CD4-positive, CD25-positive, alpha-beta regulatory T cell (primary cell): ENCODE data around the gene CD300LF. TPM values are rescaled to one million over a fixed set of nuclear protein-coding genes. Genes with fewer than 3 reads are reported as not detected.

Experiments used
- ATAC-seq, 2 donors: fragments of 150-1000 bp; cut with Tn5 transposase; one replicate each; pipeline ENCODE4 v1.10.0; 2021; ENCODE audit warnings: low read depth in 2 of 2, moderate number of reproducible peaks in 2 of 2, moderate library complexity in 1 of 2
- DNase-seq, 3 donors: peaks; one replicate each; pipeline versions ENCODE4 v3.0.0 to v3.0.0-alpha.2; 2012 to 2022; ENCODE audit warnings: mixed read lengths in 1 of 3
- H3K27ac ChIP-seq: one replicate; pipeline ENCODE4 v1.7.0; 2013; ENCODE audit warnings: mild to moderate bottlenecking, low read length; ENCODE audit not compliant: insufficient read depth, poor library complexity, severe bottlenecking
- H3K27me3 ChIP-seq: one replicate; pipeline ENCODE4 v1.7.0; 2013; ENCODE audit warnings: low read length; ENCODE audit not compliant: control insufficient read depth, insufficient read depth
- H3K36me3 ChIP-seq: one replicate; pipeline ENCODE4 v1.7.0; 2013; ENCODE audit warnings: mild to moderate bottlenecking, low read length, moderate library complexity; ENCODE audit not compliant: control insufficient read depth, insufficient read depth
- H3K4me1 ChIP-seq: 2 replicates; pipeline ENCODE4 v1.7.0; 2013; ENCODE audit warnings: mild to moderate bottlenecking, low read length; ENCODE audit not compliant: insufficient read depth, control insufficient read depth, poor library complexity, severe bottlenecking
- H3K4me3 ChIP-seq: one replicate; pipeline ENCODE4 v1.7.0; 2013; ENCODE audit warnings: low read depth, mild to moderate bottlenecking, low read length, moderate library complexity
- H3K9me3 ChIP-seq, 2 experiments: 1 replicate in 1 of 2; 2 replicates in 1 of 2; pipeline ENCODE4 v1.7.0; 2013; ENCODE audit warnings: low read length in 2 of 2, mild to moderate bottlenecking in 1 of 2, moderate library complexity in 1 of 2; ENCODE audit not compliant: control insufficient read depth in 2 of 2
- H3K27ac Mint-ChIP-seq, 3 donors: one replicate each; pipeline ENCODE4 v1.8.0; 2020 to 2022; ENCODE audit warnings: mild to moderate bottlenecking in 3 of 3, mixed read lengths in 3 of 3, moderate library complexity in 2 of 3
- H3K27me3 Mint-ChIP-seq: one replicate; pipeline ENCODE4 v1.8.0; 2022; ENCODE audit warnings: mild to moderate bottlenecking, mixed read lengths
- H3K36me3 Mint-ChIP-seq: one replicate; pipeline ENCODE4 v1.8.0; 2020; ENCODE audit warnings: mixed read lengths
- H3K4me1 Mint-ChIP-seq, 4 donors: one replicate each; pipeline ENCODE4 v1.8.0; 2020 to 2022; ENCODE audit warnings: mixed read lengths in 4 of 4, mild to moderate bottlenecking in 1 of 4
- H3K4me3 Mint-ChIP-seq, 4 donors: one replicate each; pipeline ENCODE4 v1.8.0; 2020 to 2022; ENCODE audit warnings: mild to moderate bottlenecking in 4 of 4, mixed read lengths in 4 of 4, moderate library complexity in 3 of 4
- H3K9me3 Mint-ChIP-seq, 7 donors: one replicate each; pipeline ENCODE4 v1.8.0; 2020 to 2022; ENCODE audit warnings: mixed read lengths in 7 of 7, mild to moderate bottlenecking in 3 of 7, moderate library complexity in 2 of 7
- polyA plus RNA-seq, 4 donors: library from polyadenylated mRNA; unstranded; fragments of 300-500 nt; fragmentation: Illumina TruSeq; gene quantifications; one replicate each; pipeline ENCODE4 v1.2.3, GENCODE V29; 2021
- total RNA-seq: library from RNA; stranded (reverse); gene quantifications from one replicate; pipeline ENCODE4 v1.2.3, GENCODE V29; 2022

The CD300LF gene
- total and polyA plus RNA-seq, 5 donors from 2014 or later: 0.19 to 0.52 (median 0.21) TPM; not detected in 2

GRCh38 chr17:74728033-74728701 lies 15.4 kb upstream of the CD300LF start:
- DNase-seq (no peak), ATAC-seq (no peak)
- H3K4me1 Mint-ChIP-seq: peaks cover 0 to 5% (median 0%) of the 10 kb centered on the region in 4 donors
- Histone ChIP-seq H3K27me3 (no peaks in the 10 kb centered on the region), H3K36me3 (no peaks in the 10 kb centered on the region), H3K9me3 (no peaks in the 10 kb centered on the region), H3K27ac (no peak overlapping the region), H3K4me3 (no peak overlapping the region), H3K4me1 (peaks cover 14% of the 10 kb centered on the region)
- no peak overlapping the region for H3K27ac Mint-ChIP-seq
- H3K9me3 Mint-ChIP-seq: no peaks in the 10 kb centered on the region
- H3K36me3 Mint-ChIP-seq: no peaks in the 10 kb centered on the region
- no peaks in the 10 kb centered on the region for H3K27me3 Mint-ChIP-seq
- no peak overlapping the region for H3K4me3 Mint-ChIP-seq

DNA sequence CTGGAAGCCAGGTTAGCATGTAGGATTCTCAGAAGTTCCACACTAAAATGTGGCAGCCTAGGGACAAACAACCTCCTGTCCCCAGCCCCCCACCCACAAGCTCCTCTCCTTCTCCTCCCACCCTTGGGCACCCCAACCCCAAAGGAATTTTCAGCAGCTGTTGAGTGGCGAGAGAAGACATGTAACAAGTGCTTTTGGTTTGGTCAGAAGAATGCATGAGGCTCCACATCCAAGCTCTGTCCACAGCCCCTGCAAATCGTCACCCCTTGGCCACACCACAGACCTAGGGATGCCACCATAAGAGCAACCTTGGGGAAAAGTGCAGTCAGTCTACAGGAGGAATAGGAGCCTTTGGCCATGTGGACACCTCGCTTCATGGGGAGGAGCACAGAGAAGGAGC lies 12.4 kb upstream of the CD300LF start:
- Mint-ChIP-seq H3K4me1 (no peaks in the 10 kb centered on the region), H3K27me3 (peaks cover 10% of the 10 kb centered on the region), H3K4me3 (no peak overlapping the region), H3K36me3 (no peaks in the 10 kb centered on the region), H3K27ac (no peak overlapping the region), H3K9me3 (no peaks in the 10 kb centered on the region)
- H3K36me3 ChIP-seq: no peaks in the 10 kb centered on the region
- no peaks in the 10 kb centered on the region for H3K9me3 ChIP-seq
- no peak overlapping the region for H3K27ac ChIP-seq
- no peaks in the 10 kb centered on the region for H3K27me3 ChIP-seq
- ATAC-seq (no peak), DNase-seq (no peak)
- no peak overlapping the region for H3K4me3 ChIP-seq
- H3K4me1 ChIP-seq: peaks cover 2% of the 10 kb centered on the region

DNA sequence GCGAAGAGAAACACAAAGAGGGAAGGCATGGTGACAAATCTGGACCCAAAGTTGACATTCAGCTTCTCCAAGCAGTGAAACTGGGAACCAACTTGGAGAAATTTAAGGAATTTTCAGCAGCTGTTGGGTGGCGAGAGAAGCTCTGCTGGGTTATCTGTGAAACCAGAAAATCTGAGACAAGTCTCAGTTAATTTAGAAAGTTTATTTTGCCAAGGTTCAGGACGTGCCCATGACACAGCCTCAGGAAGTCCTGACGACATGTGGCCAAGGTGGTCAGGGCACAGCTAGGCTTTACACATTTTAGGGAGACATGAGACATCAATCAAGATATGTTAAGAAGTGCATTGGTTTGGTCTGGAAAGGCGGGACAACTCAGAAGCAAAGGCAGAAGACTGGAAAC lies 11.2 kb upstream of the CD300LF start:
- no peaks in the 10 kb centered on the region for H3K4me1 Mint-ChIP-seq
- no peak for ATAC-seq
- Histone ChIP-seq H3K36me3 (no peaks in the 10 kb centered on the region), H3K27ac (no peak overlapping the region), H3K4me1 (no peaks in the 10 kb centered on the region), H3K4me3 (no peak overlapping the region), H3K27me3 (no peaks in the 10 kb centered on the region), H3K9me3 (no peaks in the 10 kb centered on the region)
- no peaks in the 10 kb centered on the region for H3K36me3 Mint-ChIP-seq
- no peaks in the 10 kb centered on the region for H3K9me3 Mint-ChIP-seq
- no peak overlapping the region for H3K4me3 Mint-ChIP-seq
- peaks cover 14% of the 10 kb centered on the region for H3K27me3 Mint-ChIP-seq
- no peak for DNase-seq
- no peak overlapping the region for H3K27ac Mint-ChIP-seq

DNA sequence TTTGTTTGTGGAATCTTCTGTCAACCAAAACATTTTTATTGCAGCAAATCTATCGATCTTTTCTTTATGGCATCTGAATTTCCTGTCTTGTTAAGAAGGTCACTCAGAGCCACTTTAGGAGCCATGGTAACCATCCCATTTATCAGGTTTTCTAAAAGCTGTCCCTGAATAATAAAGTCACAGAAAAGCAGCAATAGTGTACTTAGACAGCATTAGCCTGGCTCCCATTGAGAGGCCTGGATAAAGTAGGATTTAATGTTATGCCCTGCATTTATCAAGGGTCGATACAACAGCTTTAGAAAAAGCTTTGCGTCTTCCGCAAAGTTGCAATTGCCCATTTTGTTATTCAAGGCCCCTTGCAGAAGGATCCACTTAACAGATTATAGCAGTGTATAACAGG lies 10.1 kb upstream of the CD300LF start:
- H3K27me3 Mint-ChIP-seq: peaks cover 14% of the 10 kb centered on the region
- no peak for DNase-seq
- ATAC-seq: no peak
- no peak overlapping the region for H3K4me3 ChIP-seq
- H3K4me1 ChIP-seq: no peaks in the 10 kb centered on the region
- no peaks in the 10 kb centered on the region for H3K36me3 Mint-ChIP-seq
- no peak overlapping the region for H3K27ac ChIP-seq
- H3K9me3 ChIP-seq: no peaks in the 10 kb centered on the region
- no peak overlapping the region for H3K27ac Mint-ChIP-seq
- no peaks in the 10 kb centered on the region for H3K27me3 ChIP-seq
- no peaks in the 10 kb centered on the region for H3K4me1 Mint-ChIP-seq
- no peaks in the 10 kb centered on the region for H3K9me3 Mint-ChIP-seq
- no peak overlapping the region for H3K4me3 Mint-ChIP-seq
- H3K36me3 ChIP-seq: no peaks in the 10 kb centered on the region

DNA sequence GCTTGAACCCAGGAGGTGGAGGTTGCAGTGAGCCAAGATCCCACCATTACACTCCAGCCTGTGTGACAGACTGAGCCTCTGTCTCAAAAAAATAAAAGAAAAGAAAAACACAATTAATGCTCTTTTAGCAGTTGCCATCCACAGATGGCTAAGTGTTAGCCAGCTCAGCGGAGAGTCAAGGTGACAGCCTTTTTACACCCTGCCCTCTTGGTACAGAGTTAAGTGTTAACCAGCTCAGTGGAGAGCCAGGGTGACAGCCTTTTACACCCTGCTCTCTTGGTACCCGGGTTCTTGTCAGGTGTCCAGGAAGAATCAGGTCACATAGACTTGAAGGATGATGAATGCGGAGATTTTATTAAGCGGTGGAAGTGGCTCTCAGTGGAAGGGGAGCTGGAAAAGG lies 7.8 kb upstream of the CD300LF start:
- no peak overlapping the region for H3K4me3 Mint-ChIP-seq
- no peak for DNase-seq
- no peak overlapping the region for H3K27ac ChIP-seq
- H3K4me1 ChIP-seq: no peaks in the 10 kb centered on the region
- no peaks in the 10 kb centered on the region for H3K9me3 ChIP-seq
- H3K27ac Mint-ChIP-seq: no peak overlapping the region
- H3K4me1 Mint-ChIP-seq: peaks cover 0 to 2% (median 0%) of the 10 kb centered on the region in 4 donors
- peaks cover 14% of the 10 kb centered on the region for H3K27me3 Mint-ChIP-seq
- H3K27me3 ChIP-seq: no peaks in the 10 kb centered on the region
- H3K9me3 Mint-ChIP-seq: no peaks in the 10 kb centered on the region
- no peaks in the 10 kb centered on the region for H3K36me3 Mint-ChIP-seq
- no peak overlapping the region for H3K4me3 ChIP-seq
- ATAC-seq: no peak
- H3K36me3 ChIP-seq: no peaks in the 10 kb centered on the region

DNA sequence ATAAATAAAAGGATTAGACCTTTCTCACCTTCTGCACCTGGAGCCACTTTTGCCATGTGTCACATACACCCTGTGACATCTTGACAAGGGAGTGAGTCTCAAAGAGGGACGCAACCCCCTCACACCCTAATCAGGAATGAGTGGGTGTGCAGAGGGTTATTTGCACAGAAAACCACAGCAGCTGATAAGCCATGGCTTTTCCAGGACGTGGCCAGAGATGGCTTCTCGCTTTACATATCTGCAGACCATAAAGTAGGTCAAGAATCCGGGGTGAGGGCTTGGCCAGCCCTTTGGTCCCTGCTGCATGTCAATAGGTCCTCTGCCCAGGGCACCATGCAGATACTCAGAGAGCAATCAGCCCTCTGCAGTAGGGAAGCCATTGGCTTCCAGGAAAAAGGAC lies 2.4 kb upstream of the CD300LF start:
- ATAC-seq (no peak), DNase-seq (no peak)
- Histone ChIP-seq H3K27me3 (peaks cover 2% of the 10 kb centered on the region), H3K36me3 (no peaks in the 10 kb centered on the region), H3K9me3 (no peaks in the 10 kb centered on the region), H3K4me3 (no peak overlapping the region), H3K4me1 (no peaks in the 10 kb centered on the region), H3K27ac (no peak overlapping the region)
- H3K27me3 Mint-ChIP-seq: peaks cover 18% of the 10 kb centered on the region
- no peaks in the 10 kb centered on the region for H3K36me3 Mint-ChIP-seq
- H3K9me3 Mint-ChIP-seq: peaks cover 0 to 2% (median 0%) of the 10 kb centered on the region in 7 donors
- no peak overlapping the region for H3K4me3 Mint-ChIP-seq
- H3K27ac Mint-ChIP-seq: no peak overlapping the region
- H3K4me1 Mint-ChIP-seq: peaks cover 0 to 7% (median 3%) of the 10 kb centered on the region in 4 donors

- Mint-ChIP-seq H3K4me1 (peaks cover 0 to 7% (median 3%) of the 10 kb centered on the region in 4 donors), H3K36me3 (no peaks in the 10 kb centered on the region), H3K4me3 (no peak overlapping the region), H3K9me3 (peaks cover 0 to 2% (median 0%) of the 10 kb centered on the region in 7 donors), H3K27me3 (peaks cover 21% of the 10 kb centered on the region), H3K27ac (peak overlapping the region in 1 of 3 donors; percentile 18)
- H3K9me3 ChIP-seq: no peaks in the 10 kb centered on the region
- no peak overlapping the region for H3K27ac ChIP-seq
- no peaks in the 10 kb centered on the region for H3K4me1 ChIP-seq
- no peaks in the 10 kb centered on the region for H3K36me3 ChIP-seq
- ATAC-seq (no peak), DNase-seq (no peak)
- no peak overlapping the region for H3K4me3 ChIP-seq
- H3K27me3 ChIP-seq: peaks cover 2% of the 10 kb centered on the region
Observed at GRCh38 chr17:74713171-74713755, 540 bp upstream of the CD300LF start.

DNA sequence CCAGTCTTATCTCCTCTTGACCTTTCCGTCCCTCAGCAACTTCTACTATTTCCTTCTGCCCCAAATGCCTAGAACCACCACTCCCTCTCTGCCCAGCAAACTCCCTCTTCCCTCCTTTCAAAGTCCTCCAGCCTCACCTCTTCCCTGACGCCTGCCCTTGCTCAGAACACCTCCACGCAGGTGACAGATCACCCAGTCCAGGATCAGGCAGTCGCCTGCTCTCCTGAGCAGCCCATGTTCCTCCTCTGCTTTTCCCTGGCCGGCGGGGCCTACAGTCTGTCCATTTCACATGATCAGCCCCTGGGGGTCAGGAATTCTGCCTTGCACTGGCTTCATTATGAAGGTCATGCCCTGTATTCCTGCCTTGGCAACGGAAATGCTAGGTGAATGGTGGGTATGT lies 422 bp downstream of the CD300LF start:
- Histone ChIP-seq H3K36me3 (no peaks in the 10 kb centered on the region), H3K4me1 (no peaks in the 10 kb centered on the region), H3K9me3 (no peaks in the 10 kb centered on the region), H3K27ac (no peak overlapping the region), H3K4me3 (no peak overlapping the region), H3K27me3 (peaks cover 2% of the 10 kb centered on the region)
- DNase-seq (no peak), ATAC-seq (no peak)
- H3K27me3 Mint-ChIP-seq: peaks cover 24% of the 10 kb centered on the region
- peaks cover 0 to 7% (median 3%) of the 10 kb centered on the region in 4 donors for H3K4me1 Mint-ChIP-seq
- H3K9me3 Mint-ChIP-seq: peaks cover 0 to 2% (median 0%) of the 10 kb centered on the region in 7 donors
- H3K27ac Mint-ChIP-seq: no peak overlapping the region
- no peaks in the 10 kb centered on the region for H3K36me3 Mint-ChIP-seq
- no peak overlapping the region for H3K4me3 Mint-ChIP-seq
